ENCODE data around the gene EXOC3L2. TPM values are rescaled to one million over a fixed set of nuclear protein-coding genes. Genes with fewer than 3 reads are reported as not detected.

The EXOC3L2 gene
- polyA plus RNA-seq, 3 donors: 6.0 to 7.1 (median 7.0) TPM

GRCh38 chr19:45163156-45163555, 82.1 kb downstream of the EXOC3L2 start:
- no peak for DNase-seq (ENCODE audit: low read depth in 3 of 3, low spot score in 2 of 3)

- DNase-seq (ENCODE audit: low read depth in 3 of 3, low spot score in 2 of 3): no peak
These were observed 82.5 kb downstream of the EXOC3L2 start for GRCh38 chr19:45162608-45163143.

Other genes starting within 250 kb of the EXOC3L2 start
- gene RELB, start 243.9 kb downstream of the EXOC3L2 start, polyA plus RNA-seq (ENCODE audit: insufficient read length in 3 of 3): 1 to 10 TPM; 4.8 to 4.9 (median 4.8) TPM
- gene CLASRP, start 206.4 kb downstream of the EXOC3L2 start, polyA plus RNA-seq (ENCODE audit: insufficient read length in 3 of 3): 10 to 100 TPM; 54.1 to 59.4 (median 56.6) TPM
- gene ZNF296, start 168.9 kb downstream of the EXOC3L2 start, polyA plus RNA-seq (ENCODE audit: insufficient read length in 3 of 3): under 1 TPM; 0.37 to 0.57 (median 0.39) TPM
- 10 to 100 TPM; 16.0 to 20.3 (median 20.1) TPM for gene GEMIN7, start 166.1 kb downstream of the EXOC3L2 start, polyA plus RNA-seq (ENCODE audit: insufficient read length in 3 of 3)
- gene PPP1R37, start 152.2 kb downstream of the EXOC3L2 start, polyA plus RNA-seq (ENCODE audit: insufficient read length in 3 of 3): 10 to 100 TPM; 19.9 to 25.0 (median 23.7) TPM
- under 1 TPM; 0.11 TPM for gene NKPD1, start 84.4 kb downstream of the EXOC3L2 start, polyA plus RNA-seq (ENCODE audit: insufficient read length in 3 of 3)
- 10 to 100 TPM; 25.5 to 33.2 (median 32.4) TPM for gene TRAPPC6A, start 67.2 kb downstream of the EXOC3L2 start, polyA plus RNA-seq (ENCODE audit: insufficient read length in 3 of 3)
- gene BLOC1S3, start 66.6 kb downstream of the EXOC3L2 start, polyA plus RNA-seq (ENCODE audit: insufficient read length in 3 of 3): 10 to 100 TPM in 2 of 3 donors, 1 to 10 TPM in 1; 8.8 to 11.6 (median 10.5) TPM
- 10 to 100 TPM; 38.3 to 41.9 (median 39.6) TPM for gene MARK4, start 5.9 kb upstream of the EXOC3L2 start, polyA plus RNA-seq (ENCODE audit: insufficient read length in 3 of 3)
- gene CKM, start 77.5 kb upstream of the EXOC3L2 start, polyA plus RNA-seq (ENCODE audit: insufficient read length in 3 of 3): 1 to 10 TPM in 1 of 3 donors, under 1 TPM in 2; 0.57 to 1.7 (median 0.79) TPM
- gene KLC3, start 95.3 kb upstream of the EXOC3L2 start, polyA plus RNA-seq (ENCODE audit: insufficient read length in 3 of 3): 1 to 10 TPM in 2 of 3 donors, under 1 TPM in 1; 0.97 to 1.1 (median 1.1) TPM
- 10 to 100 TPM; 27.7 to 34.3 (median 33.7) TPM for gene ERCC2, start 125.2 kb upstream of the EXOC3L2 start, polyA plus RNA-seq (ENCODE audit: insufficient read length in 3 of 3)
- 1 to 10 TPM; 6.2 to 8.9 (median 6.5) TPM for gene PPP1R13L, start 159.7 kb upstream of the EXOC3L2 start, polyA plus RNA-seq (ENCODE audit: insufficient read length in 3 of 3)
- gene POLR1G, start 161.2 kb upstream of the EXOC3L2 start, polyA plus RNA-seq (ENCODE audit: insufficient read length in 3 of 3): 1 to 10 TPM; 2.8 to 3.6 (median 3.1) TPM
- 10 to 100 TPM; 62.5 to 68.7 (median 68.7) TPM for gene ERCC1, start 178.5 kb upstream of the EXOC3L2 start, polyA plus RNA-seq (ENCODE audit: insufficient read length in 3 of 3)
- gene FOSB, start 222.6 kb upstream of the EXOC3L2 start, polyA plus RNA-seq (ENCODE audit: insufficient read length in 3 of 3): 10 to 100 TPM; 14.3 to 88.2 (median 22.1) TPM

All from right renal cortex interstitium (tissue), 3 donors.